Measurements from ENCODE around the gene TAGLN2.

GRCh38 chr1:159970932-159971342, 45.6 kb upstream of the TAGLN2 start:
- TF ChIP-seq EZH2 (IDR thresholded peaks at IDR 0.05) (no peak), POLR2AphosphoS5 (IDR thresholded peaks at IDR 0.05; ENCODE audit: borderline replicate concordance, low read depth, low read length) (no peak), FOXP2 (optimal IDR thresholded peaks at IDR 0.05; ENCODE audit: control extremely low read depth, extremely low read length, insufficient read depth) (no peak)

Data from SK-N-MC (cell line).